Measurements from ENCODE around the gene AHNAK.

The AHNAK gene

GRCh38 chr11:62498492-62499286 is 47.9 kb downstream of the AHNAK start:
- H3K4me3 ChIP-seq (replicated peaks; ENCODE audit: low read depth, low read length) = no peak overlapping the region
- TF ChIP-seq, protein P1, sequence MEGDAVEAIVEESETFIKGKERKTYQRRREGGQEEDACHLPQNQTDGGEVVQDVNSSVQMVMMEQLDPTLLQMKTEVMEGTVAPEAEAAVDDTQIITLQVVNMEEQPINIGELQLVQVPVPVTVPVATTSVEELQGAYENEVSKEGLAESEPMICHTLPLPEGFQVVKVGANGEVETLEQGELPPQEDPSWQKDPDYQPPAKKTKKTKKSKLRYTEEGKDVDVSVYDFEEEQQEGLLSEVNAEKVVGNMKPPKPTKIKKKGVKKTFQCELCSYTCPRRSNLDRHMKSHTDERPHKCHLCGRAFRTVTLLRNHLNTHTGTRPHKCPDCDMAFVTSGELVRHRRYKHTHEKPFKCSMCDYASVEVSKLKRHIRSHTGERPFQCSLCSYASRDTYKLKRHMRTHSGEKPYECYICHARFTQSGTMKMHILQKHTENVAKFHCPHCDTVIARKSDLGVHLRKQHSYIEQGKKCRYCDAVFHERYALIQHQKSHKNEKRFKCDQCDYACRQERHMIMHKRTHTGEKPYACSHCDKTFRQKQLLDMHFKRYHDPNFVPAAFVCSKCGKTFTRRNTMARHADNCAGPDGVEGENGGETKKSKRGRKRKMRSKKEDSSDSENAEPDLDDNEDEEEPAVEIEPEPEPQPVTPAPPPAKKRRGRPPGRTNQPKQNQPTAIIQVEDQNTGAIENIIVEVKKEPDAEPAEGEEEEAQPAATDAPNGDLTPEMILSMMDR (IDR thresholded peaks at IDR 0.05; ENCODE audit: low read length, missing control alignments) = no peak
- DNase-seq (ENCODE audit: low read depth) = no peak

DNA sequence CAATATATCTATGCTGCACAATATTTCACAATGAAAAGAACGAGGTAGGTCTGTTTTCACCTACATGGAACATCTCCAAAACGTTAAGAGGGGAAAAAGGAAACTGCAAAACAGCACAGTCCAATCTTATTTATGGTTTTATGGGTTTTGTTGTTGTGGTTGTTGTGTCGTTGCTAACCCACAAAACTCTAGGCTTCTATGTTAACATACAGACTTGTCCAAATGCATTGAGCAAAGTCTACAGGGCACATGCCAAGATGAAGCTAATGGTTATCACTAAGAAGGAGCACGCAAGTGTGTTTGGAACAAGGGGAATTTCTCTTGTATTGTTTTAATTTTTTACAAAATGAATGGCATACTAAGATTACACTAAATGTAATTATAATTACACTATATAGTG is 48.6 kb downstream of the AHNAK start:
- TF ChIP-seq, protein P1 (IDR thresholded peaks at IDR 0.05; ENCODE audit: low read length, missing control alignments) = no peak
- no peak overlapping the region for H3K4me3 ChIP-seq (replicated peaks; ENCODE audit: low read depth, low read length)
- no peak for DNase-seq (ENCODE audit: low read depth)

GRCh38 chr11:62497132-62497801 is 49.3 kb downstream of the AHNAK start:
- peak; percentile 79 for DNase-seq (ENCODE audit: low read depth)
- H3K4me3 ChIP-seq (replicated peaks; ENCODE audit: low read depth, low read length) = no peak overlapping the region
- TF ChIP-seq, protein P1 (IDR thresholded peaks at IDR 0.05; ENCODE audit: low read length, missing control alignments) = peak; percentile 29

GRCh38 chr11:62496676-62497075 is 49.9 kb downstream of the AHNAK start:
- H3K4me3 ChIP-seq (replicated peaks; ENCODE audit: low read depth, low read length) = no peak overlapping the region
- DNase-seq (ENCODE audit: low read depth) = no peak
- TF ChIP-seq, protein P1 (IDR thresholded peaks at IDR 0.05; ENCODE audit: low read length, missing control alignments) = no peak

GRCh38 chr11:62494246-62494645 is 52.4 kb downstream of the AHNAK start:
- DNase-seq (ENCODE audit: low read depth) = no peak
- H3K4me3 ChIP-seq (replicated peaks; ENCODE audit: low read depth, low read length) = no peak overlapping the region
- TF ChIP-seq, protein P1 (IDR thresholded peaks at IDR 0.05; ENCODE audit: low read length, missing control alignments) = no peak

GRCh38 chr11:62493801-62494200 is 52.8 kb downstream of the AHNAK start:
- no peak overlapping the region for H3K4me3 ChIP-seq (replicated peaks; ENCODE audit: low read depth, low read length)
- no peak for DNase-seq (ENCODE audit: low read depth)
- TF ChIP-seq, protein P1 (IDR thresholded peaks at IDR 0.05; ENCODE audit: low read length, missing control alignments) = no peak
